Neural progenitor cell (in vitro differentiated cells): Measurements from ENCODE around the gene ABHD6.

Experiments
- CTCF ChIP-seq: fragments of 200-600 bp; sonication (generic); IDR thresholded peaks from 2 replicates; pipeline ENCODE4 v1.5.1; 2017; ENCODE audit warnings: antibody characterized with exemption, mild to moderate bottlenecking
- EZH2 ChIP-seq: fragments of 200-600 bp; sonication (generic); IDR thresholded peaks from 2 replicates; pipeline ENCODE4 v1.6.1; 2017; ENCODE audit warnings: antibody characterized with exemption, mild to moderate bottlenecking, moderate library complexity
- EZH2phosphoT487 ChIP-seq: fragments of 200-600 bp; sonication (generic); IDR thresholded peaks from 2 replicates; pipeline ENCODE4 v1.6.1; 2017; ENCODE audit warnings: antibody characterized with exemption

GRCh38 chr3:58236527-58237237 is 910 bp upstream of the ABHD6 start:
- no peak for TF ChIP-seq CTCF
- TF ChIP-seq EZH2: no peak
- TF ChIP-seq EZH2phosphoT487: no peak
